GM19351 (cell line): ENCODE data around the gene LUZP1.

Source experiments
- ATAC-seq: cut with Tn5 transposase; IDR thresholded peaks from one replicate; pipeline ENCODE4 v1.9.1; 2021; ENCODE audit warnings: mild to moderate bottlenecking, moderate library complexity; ENCODE audit not compliant: unreplicated experiment

Gene LUZP1

DNA sequence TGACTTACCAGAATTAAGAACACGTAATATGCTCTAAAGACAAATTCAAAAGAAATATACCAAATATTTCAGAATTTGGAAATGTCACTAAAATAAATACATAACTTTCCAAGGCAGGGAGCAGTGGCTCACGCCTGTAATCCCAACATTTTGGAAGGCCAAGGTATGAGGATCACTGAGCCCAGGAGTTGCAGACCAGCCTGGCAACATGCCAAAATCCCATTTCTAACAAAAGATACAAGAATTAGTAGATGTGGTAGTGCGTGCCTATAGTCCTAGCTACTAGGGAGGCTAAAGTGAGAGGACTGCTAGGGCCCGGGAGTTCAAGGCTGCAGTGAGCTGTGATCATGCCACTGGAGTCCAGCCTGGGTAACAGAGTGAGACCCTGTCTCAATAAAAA lies 11.7 kb downstream of the LUZP1 start:
- ATAC-seq: no peak

- ATAC-seq: no peak
These were observed 15.5 kb downstream of the LUZP1 start for GRCh38 chr1:23152966-23153684.

GRCh38 chr1:23150742-23151141 lies 17.9 kb downstream of the LUZP1 start:
- no peak for ATAC-seq

DNA sequence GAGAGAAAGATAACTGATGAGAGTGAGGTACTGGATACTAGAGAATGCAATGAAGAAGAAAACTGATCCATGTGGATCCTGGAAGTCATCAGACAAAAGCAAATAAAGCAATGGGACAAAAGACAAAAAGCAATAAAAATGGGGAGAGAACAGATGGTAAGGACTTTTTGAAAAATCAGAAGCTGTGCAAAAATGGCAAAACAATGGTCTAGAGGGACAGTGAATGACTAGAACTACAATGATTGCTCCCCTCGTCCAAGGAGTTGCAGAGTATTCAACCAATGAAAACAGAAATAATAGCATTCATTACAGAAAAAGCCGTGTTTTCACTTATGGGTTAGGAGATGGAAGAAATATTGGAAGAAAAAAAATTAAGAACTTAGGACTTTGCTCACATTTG lies 18.5 kb downstream of the LUZP1 start:
- no peak for ATAC-seq

GRCh38 chr1:23149114-23149513 lies 19.5 kb downstream of the LUZP1 start:
- no peak for ATAC-seq

- no peak for ATAC-seq
These were observed 20.6 kb downstream of the LUZP1 start for GRCh38 chr1:23148084-23148483.

DNA sequence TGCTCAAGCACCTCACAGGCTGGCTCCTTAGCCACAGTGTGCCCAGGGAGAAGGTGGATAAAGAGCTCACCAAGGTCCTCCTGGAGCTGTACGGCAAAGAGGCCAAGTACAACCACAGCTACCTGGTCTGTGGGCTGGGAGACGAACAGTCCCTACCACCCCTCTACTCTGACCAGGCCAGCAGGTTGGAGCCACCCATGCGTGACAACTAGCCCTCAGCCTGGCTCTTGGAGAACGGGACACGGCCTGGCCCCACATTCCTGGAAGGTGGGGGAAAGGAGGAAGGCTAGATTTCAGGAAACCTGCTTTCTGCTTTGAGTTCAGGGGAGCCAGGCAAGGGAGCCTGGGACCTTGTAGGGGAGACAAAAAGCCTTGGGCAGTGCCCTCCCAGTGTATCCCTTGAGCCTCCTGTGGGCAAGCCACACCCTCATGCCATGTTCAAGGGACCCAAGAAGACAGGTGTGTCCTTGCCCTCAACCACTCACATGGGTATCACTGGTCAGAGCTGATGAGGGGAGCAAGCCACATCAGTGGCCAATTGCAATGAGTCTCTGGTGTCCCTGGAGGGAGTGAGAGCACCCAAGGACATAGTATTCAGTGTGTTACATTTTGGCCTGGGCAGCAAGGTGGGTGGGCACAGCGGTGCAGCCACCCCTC lies 27.6 kb downstream of the LUZP1 start:
- ATAC-seq: no peak

- no peak for ATAC-seq
These were observed 33.4 kb downstream of the LUZP1 start for GRCh38 chr1:23135268-23135667.

DNA sequence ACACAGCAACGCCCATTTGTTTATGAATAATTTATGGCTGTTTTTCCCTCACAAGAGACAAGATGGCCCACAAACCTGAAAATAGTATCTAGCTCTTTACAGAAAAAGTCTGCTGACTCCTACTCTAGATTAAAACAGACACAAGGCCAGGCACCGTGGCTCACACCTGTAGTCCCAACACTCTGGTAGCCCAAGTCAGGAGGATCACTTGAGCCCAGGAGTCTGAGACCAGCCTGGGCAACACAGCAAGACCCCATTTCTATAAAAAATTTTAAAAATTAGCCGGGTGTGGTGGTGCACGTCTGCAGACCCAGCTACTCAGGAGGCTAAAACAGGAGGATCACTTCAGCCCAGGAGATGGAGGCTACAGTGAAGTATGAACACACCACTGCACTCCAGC lies 34.6 kb downstream of the LUZP1 start:
- no peak for ATAC-seq

DNA sequence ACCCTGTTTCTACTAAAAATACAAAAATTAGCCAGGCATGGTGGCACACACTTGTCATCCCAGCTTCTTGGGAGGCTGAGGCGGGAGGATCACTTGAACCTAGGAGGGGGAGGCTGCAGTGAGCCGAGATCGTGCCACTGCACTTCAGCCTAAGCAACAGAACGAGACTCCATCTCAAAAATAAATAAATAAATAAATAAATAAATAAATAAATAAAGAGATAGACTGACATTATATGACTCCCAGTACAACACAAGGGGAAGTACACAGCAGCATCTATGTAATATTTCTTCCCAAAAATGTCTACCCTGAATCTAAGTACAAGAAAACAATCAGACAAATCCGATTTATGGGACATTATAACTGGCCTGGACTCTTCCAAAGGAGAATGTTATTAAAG lies 35.1 kb downstream of the LUZP1 start:
- ATAC-seq: no peak

- no peak for ATAC-seq
These were observed 36.6 kb downstream of the LUZP1 start for GRCh38 chr1:23132033-23132432.

DNA sequence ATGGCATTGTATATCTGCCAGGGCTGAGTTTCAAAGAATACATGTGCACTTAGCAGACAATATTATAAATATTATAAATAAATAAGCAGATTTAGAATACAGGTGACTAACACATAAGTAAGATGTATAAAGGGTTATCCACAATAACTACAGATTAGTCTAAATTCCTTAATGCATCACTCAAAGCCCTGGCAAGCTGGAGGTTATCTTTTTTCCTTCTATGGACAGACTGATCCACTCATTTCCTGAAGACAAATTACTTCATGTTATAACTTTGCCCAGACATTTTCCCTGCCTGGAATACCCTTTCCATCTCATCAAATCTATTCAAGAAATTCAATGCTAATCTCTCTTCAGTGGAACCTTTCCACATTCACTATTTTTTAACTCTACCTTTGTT lies 38.8 kb downstream of the LUZP1 start:
- no peak for ATAC-seq

- ATAC-seq: no peak
These were observed 41.9 kb downstream of the LUZP1 start for GRCh38 chr1:23126801-23127200.

DNA sequence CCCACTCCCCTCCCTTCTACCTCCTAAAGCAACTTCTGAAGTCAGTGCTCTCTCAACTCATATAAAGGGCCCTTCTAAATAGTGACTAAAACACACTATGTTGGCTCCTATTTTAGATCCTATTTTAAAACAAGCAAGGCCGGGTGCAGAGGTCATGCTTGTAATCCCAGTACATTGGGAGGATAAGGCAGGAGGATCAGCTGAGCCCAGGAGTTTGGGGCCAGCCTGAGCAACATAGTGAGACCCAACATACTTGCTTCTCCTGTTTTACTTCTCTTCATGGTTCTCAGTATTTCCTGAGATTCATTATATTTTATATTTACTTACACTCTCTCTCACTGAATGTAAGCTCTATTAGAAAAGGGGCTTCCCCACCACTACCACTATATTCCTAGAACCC lies 42.5 kb downstream of the LUZP1 start:
- no peak for ATAC-seq

- no peak for ATAC-seq
These were observed 43.2 kb downstream of the LUZP1 start for GRCh38 chr1:23125489-23125888.

DNA sequence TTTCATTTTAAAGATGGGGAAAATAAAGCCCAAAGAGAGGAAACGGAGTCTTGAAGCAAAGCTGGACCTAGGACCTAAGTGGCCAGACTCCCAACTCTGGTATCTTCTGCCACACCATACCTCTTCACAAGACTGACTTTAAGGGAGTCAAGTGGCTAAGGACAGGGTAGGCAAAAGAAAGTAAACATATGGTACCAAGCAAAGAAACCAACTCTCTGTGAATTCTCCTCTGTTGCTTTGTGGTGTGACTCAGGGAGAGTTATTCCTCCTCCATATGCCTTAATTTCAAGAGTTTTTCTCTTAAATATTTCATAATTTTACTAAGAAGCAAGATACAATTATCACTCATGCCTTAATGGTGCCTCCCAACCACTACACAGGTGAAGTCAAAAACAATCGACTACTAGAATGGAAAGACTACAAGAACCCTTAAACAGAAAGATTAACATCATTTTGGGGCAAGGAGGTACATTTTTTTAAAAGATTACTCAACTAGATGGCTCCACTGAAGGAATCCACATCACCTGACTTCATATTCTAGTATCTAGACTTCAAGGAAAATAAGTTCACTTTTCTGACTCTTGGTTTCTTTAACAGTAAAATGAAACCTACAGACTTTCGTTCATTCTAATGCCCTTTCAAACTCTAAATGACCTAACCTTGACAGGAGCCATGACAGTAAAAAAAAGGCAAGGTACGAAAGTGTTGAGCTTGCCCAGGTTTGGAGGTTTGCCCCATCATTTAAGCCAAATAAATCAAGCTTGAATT lies 44.2 kb downstream of the LUZP1 start:
- ATAC-seq: no peak

DNA sequence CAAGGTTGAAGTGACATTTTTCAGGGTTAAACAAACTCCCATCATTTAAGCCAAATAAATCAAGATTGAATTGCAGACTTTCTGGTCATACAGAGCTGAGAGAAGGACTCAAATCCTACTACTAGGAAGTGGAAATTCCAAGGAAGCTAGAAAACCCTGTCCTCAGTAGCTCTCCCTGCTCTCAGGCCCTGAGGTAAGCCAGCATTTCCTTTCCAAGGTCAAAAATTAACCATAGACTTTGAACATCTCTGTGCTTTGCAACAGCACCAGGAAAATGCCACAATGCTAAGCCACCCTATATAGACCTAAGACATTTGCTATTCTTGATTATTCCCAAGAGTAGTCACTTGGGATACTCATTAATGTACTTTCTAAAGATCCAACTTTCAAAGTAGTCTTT lies 45.1 kb downstream of the LUZP1 start:
- no peak for ATAC-seq

GRCh38 chr1:23122796-23123195 lies 45.9 kb downstream of the LUZP1 start:
- ATAC-seq: no peak

DNA sequence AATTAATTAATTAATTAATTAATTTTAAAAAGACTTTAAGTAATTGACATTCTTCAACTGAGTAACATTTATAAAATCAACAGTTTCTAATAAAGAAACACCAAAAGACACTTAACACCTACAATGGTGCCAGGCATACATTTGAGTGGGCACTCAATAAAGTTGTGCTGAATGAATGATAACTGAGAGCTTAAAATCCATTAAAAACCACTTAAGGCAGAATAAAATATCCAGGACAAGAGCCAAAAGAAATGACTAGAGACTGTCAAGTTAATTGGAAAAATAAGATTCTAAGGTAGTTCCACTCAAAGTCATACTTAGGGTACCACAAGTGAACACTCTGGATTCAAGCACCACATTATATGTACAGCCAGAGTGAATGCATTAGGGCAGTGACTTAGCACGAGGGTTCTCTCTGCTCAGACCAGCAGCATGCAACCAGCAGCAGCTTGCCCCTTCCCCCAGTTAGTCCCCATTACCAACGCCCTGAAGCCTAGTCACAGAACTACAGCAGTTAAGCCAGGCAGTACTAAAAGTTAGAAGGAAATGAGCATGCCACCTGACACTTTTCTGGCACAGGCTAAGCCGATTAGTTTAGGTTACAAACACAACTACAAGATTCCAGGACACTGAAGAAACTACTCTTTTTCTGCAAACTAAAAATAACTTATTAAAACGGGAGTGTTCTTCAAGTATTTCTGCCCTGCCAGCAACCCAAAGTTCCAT lies 46.5 kb downstream of the LUZP1 start:
- ATAC-seq: no peak

GRCh38 chr1:23120383-23120782 lies 48.3 kb downstream of the LUZP1 start:
- no peak for ATAC-seq
